ENCODE measurements around the gene ANKMY2. TPM values are rescaled to one million over a fixed set of nuclear protein-coding genes. Genes with fewer than 3 reads are reported as not detected.
A peak's percentile ranks its signal among the peaks of the same experiment; 100 is the strongest.

Gene ANKMY2
- total RNA-seq, 1 donor from 2014 or later, result 12.3 TPM

- TF ChIP-seq, protein P1, sequence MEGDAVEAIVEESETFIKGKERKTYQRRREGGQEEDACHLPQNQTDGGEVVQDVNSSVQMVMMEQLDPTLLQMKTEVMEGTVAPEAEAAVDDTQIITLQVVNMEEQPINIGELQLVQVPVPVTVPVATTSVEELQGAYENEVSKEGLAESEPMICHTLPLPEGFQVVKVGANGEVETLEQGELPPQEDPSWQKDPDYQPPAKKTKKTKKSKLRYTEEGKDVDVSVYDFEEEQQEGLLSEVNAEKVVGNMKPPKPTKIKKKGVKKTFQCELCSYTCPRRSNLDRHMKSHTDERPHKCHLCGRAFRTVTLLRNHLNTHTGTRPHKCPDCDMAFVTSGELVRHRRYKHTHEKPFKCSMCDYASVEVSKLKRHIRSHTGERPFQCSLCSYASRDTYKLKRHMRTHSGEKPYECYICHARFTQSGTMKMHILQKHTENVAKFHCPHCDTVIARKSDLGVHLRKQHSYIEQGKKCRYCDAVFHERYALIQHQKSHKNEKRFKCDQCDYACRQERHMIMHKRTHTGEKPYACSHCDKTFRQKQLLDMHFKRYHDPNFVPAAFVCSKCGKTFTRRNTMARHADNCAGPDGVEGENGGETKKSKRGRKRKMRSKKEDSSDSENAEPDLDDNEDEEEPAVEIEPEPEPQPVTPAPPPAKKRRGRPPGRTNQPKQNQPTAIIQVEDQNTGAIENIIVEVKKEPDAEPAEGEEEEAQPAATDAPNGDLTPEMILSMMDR (IDR thresholded peaks at IDR 0.05), result no peak
- Histone ChIP-seq H3K36me3 (no peaks in the 10 kb centered on the region), H3K4me3 (no peak overlapping the region), H3K27ac (no peak overlapping the region), H3K27me3 (no peaks in the 10 kb centered on the region), H3K9me3 (no peaks in the 10 kb centered on the region), H3K4me1 (no peaks in the 10 kb centered on the region)
- intact Hi-C loops (cut with DNase I), result no loop called here
- DNase-seq, result no peak
- ATAC-seq, result no peak
Measured at GRCh38 chr7:16592395-16592794, 53.2 kb downstream of the ANKMY2 start.

DNA sequence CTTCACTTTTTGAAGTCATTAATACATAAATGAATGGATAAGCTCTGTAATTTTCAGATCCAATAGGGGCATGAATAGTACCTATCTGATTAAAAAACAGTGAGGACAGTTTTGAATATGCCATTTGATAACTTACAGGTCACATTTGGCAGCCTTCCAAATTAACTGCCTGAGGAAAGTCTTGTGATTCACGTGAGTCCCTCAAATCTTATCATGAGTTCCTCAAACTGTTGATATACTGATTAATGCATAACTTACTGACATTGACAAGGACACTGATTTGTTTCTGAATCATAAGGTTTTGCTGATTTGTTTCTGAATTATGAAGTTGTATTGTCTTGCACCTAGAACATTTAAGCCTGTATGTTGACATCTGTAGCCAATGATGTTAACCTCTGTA lies 55.1 kb downstream of the ANKMY2 start:
- no peaks in the 10 kb centered on the region for H3K4me1 ChIP-seq
- no peaks in the 10 kb centered on the region for H3K9me3 ChIP-seq
- H3K4me3 ChIP-seq, result no peak overlapping the region
- H3K36me3 ChIP-seq, result no peaks in the 10 kb centered on the region
- DNase-seq (no peak), ATAC-seq (no peak)
- TF ChIP-seq, protein P1 (IDR thresholded peaks at IDR 0.05), result no peak
- no peak overlapping the region for H3K27ac ChIP-seq
- H3K27me3 ChIP-seq, result no peaks in the 10 kb centered on the region
- intact Hi-C loops (cut with DNase I), result no loop called here

DNA sequence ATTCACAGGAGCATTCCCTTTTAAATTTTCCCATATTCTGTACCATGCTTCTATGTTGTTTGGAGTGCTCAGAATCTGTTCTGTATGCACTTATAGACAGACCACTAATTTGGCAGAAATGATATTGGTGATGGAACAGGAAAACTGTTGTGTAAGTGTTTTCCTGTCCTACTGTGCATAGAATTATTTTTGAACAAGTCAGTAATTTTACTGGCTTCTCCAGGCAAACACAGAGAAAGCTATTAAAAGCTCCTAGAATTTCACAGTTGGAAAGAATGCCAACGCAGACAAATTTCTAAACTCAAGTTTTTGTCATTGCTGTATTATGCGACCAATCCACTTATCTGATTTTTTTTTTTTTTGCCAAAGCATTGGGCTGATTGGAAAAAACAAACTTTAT lies 55.7 kb downstream of the ANKMY2 start:
- intact Hi-C loops (cut with DNase I), result no loop called here
- Histone ChIP-seq H3K9me3 (no peaks in the 10 kb centered on the region), H3K27me3 (no peaks in the 10 kb centered on the region), H3K4me1 (no peaks in the 10 kb centered on the region), H3K27ac (no peak overlapping the region), H3K36me3 (no peaks in the 10 kb centered on the region), H3K4me3 (no peak overlapping the region)
- ATAC-seq, result no peak
- TF ChIP-seq, protein P1 (IDR thresholded peaks at IDR 0.05), result no peak
- no peak for DNase-seq

GRCh38 chr7:16587790-16588189 lies 57.8 kb downstream of the ANKMY2 start:
- peak; percentile 80 for ATAC-seq

GRCh38 chr7:16587129-16587528 lies 58.4 kb downstream of the ANKMY2 start:
- H3K4me3 ChIP-seq, result no peak overlapping the region
- ATAC-seq, result no peak
- H3K27me3 ChIP-seq, result no peaks in the 10 kb centered on the region
- H3K4me1 ChIP-seq, result no peaks in the 10 kb centered on the region
- TF ChIP-seq, protein P1 (IDR thresholded peaks at IDR 0.05), result no peak
- H3K9me3 ChIP-seq, result no peaks in the 10 kb centered on the region
- no peak for DNase-seq
- H3K36me3 ChIP-seq, result no peaks in the 10 kb centered on the region
- H3K27ac ChIP-seq, result no peak overlapping the region
- intact Hi-C loops (cut with DNase I), result no loop called here

More at GRCh38 chr7:16587790-16588189, 57.8 kb downstream of the ANKMY2 start:
- H3K4me3 ChIP-seq, result peak overlapping the region; percentile 19
- H3K36me3 ChIP-seq, result no peaks in the 10 kb centered on the region
- no peak for DNase-seq
- H3K27ac ChIP-seq, result no peak overlapping the region
- TF ChIP-seq, protein P1 (IDR thresholded peaks at IDR 0.05), result no peak
- no peaks in the 10 kb centered on the region for H3K9me3 ChIP-seq
- no peaks in the 10 kb centered on the region for H3K4me1 ChIP-seq
- intact Hi-C loops (cut with DNase I), result no loop called here
- H3K27me3 ChIP-seq, result no peaks in the 10 kb centered on the region
